Fibroblast of skin of right biceps (primary cell): ENCODE results near the gene THEM4.
A peak's percentile ranks its signal among the peaks of the same experiment; 100 is the strongest.
"Not testable (repeated sequence)": the region's sequence is repeated elsewhere in the genome, so short reads cannot be mapped to it uniquely, and the experiment has no call there.

Experiments
- DNase-seq: peaks from one replicate; pipeline ENCODE4 v3.0.0-alpha.2; 2013

THEM4 gene

DNA sequence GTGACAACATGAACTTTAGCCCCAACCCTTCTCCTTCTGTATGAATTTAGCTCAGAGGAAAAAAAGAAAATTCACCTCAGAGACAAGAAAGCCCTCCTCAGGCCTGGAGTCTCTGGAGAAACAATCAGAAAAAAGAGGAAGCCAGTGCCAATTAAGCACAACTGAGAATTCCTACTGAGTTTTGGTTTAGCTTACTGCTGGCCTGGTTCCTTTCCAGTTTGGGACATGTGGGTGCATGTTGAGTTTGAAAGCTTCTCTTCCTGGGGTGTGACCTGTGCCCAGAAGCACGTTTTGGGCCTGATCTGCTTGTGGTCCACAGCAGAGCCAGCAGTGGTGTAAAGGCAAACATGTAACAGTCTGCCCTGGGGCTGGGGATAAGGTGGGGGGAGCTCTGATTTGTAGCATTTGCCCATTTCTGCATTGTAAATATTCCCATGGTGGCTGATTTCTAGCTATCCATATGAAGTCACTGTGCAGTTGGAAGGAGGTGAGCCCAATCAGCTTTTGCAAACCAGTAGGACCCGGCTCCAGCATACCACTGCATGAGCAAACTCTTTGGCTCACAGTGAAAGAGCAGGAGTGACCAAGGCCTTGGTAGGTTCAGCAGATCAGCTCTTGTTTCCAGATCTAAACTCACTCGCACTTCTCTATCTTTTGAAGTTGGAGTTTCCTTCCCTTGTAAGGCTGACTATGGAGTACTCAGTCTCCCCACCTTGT is 51.1 kb downstream of the THEM4 start:
- DNase-seq = no peak

- DNase-seq = no peak
These were observed 53.4 kb downstream of the THEM4 start for GRCh38 chr1:151855933-151856332.

DNA sequence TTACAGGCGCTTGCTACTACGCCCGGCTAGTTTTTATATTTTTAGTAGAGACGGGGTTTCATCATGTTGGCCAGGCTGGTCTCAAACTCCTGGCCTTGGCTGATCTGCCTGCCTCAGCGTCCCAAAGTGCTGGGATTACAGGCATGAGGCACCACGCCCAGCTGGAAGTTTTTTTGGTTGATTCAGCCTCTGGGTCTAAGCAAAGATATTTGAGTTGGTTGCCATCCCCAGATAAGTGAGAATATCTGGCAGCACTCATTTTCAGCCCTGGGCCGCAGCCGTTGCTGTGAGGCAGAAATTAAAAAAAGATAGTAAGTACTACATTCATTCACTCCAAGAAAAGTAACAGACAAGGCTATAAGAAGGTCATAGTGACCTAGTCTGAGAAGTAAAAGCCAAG is 53.8 kb downstream of the THEM4 start:
- DNase-seq = not testable (repeated sequence)

GRCh38 chr1:151854658-151855057 is 54.7 kb downstream of the THEM4 start:
- DNase-seq = no peak

GRCh38 chr1:151853411-151853943 is 55.8 kb downstream of the THEM4 start, which contains the start of gene THEM5:
Gene THEM5 (minus strand): TSS chr1:151853712. CDS start chr1:151853565, 147 bp downstream.
- no peak for DNase-seq

DNA sequence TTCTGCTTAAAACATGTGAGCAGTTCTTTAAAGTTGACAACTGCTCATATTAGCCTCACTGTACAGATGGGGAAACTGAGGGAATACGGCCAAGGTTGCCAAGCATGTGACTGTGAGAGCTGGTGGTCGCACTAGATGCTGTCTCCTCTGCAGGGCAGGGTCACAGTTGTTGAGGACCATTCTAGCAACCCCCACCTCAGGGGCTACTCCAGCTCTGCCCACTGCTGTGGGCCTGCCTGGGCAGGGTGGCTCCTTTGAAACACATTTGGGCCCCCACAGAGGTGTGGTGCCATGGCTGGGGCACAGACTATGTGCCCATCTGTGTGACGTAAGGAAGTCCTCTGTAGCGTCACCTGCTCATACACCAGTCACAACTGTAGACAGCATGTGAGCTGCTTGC is 56.6 kb downstream of the THEM4 start:
- DNase-seq = no peak

DNA sequence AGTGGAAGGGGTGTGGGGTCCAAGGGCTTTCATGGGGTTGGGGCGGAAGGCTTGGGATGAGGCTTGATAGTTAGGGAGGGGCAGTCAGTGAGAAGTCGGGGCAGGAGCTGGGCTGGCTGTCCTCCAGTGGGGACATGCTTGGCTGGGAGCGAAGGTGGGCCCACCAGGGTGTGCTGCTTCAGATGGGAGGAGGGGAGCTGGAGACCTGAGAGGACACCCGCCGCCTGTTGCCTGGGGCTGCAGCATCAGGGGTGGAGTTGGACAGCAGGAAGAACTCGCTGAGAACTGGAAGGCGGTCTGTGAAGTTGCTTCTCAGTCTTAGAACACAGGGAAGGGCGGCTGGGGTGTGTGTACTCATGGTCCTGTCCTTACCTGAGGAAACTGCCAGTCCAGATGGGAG is 57.4 kb downstream of the THEM4 start:
- no peak for DNase-seq

DNA sequence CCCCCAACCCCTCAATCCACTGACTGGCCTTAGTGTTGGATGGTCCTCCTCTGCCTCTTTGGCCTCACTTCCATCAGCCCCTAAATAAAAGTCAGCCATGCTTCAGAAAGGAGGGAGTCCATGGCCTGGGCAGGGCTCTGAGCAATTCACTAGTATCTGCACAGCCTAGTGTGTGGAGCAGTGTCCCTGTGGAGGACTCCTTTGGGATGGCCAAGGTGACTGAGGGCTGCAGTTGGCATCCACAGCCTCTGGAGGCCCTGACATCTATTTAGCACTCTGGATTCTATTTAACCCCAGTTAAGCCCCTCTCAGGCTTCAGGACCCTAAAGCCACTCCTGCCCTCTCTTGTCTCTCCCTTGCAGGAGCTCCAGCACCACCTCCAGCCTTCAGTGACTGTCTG is 59.4 kb downstream of the THEM4 start:
- DNase-seq = no peak

- no peak for DNase-seq
These were observed 60.2 kb downstream of the THEM4 start for GRCh38 chr1:151849126-151849525.

- DNase-seq = no peak
These were observed 61.3 kb downstream of the THEM4 start for GRCh38 chr1:151847867-151848596.

GRCh38 chr1:151846686-151847237 is 62.5 kb downstream of the THEM4 start:
- no peak for DNase-seq

GRCh38 chr1:151846062-151846568 is 63.2 kb downstream of the THEM4 start:
- DNase-seq = peak; percentile 61

DNA sequence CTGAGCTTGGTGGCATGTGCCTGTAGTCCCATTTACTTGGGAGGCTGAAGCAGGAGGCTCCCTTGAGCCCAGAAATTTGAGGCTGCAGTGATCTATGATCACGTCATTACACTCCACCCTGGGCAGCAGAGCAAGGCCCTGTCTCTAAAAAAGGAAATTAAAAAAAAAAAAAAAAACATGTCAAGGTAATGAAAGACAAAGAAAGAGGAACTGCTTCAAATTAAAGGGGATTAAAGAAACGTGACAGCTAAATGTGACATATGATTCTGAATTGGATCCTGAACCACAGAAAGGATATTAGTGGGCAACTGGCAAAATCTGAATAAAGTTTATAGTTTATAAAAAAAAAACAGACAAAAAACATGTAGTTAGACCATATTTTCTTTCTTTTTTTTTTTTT is 65.9 kb downstream of the THEM4 start:
- DNase-seq = no peak

GRCh38 chr1:151841141-151841540 is 68.2 kb downstream of the THEM4 start:
- peak; percentile 49 for DNase-seq

DNA sequence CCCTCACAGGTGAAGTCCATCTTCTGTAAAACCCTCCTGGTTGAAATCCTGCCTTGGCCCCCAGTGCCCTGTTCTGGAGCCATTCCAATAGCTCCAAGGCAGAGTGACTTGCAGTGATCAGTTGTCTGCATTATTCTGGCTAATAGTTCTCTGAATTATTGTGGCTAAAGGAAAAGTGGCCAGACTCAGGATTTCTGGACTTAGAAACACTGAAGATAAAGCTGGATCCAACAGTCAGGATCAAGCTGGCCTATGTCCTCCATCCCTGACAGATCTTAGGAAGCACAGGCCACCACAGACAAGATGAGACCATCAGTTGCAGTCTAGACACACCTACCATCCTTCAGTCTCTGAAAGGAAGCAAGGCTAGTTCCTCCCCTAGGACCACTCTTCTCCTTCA is 68.9 kb downstream of the THEM4 start:
- no peak for DNase-seq

DNA sequence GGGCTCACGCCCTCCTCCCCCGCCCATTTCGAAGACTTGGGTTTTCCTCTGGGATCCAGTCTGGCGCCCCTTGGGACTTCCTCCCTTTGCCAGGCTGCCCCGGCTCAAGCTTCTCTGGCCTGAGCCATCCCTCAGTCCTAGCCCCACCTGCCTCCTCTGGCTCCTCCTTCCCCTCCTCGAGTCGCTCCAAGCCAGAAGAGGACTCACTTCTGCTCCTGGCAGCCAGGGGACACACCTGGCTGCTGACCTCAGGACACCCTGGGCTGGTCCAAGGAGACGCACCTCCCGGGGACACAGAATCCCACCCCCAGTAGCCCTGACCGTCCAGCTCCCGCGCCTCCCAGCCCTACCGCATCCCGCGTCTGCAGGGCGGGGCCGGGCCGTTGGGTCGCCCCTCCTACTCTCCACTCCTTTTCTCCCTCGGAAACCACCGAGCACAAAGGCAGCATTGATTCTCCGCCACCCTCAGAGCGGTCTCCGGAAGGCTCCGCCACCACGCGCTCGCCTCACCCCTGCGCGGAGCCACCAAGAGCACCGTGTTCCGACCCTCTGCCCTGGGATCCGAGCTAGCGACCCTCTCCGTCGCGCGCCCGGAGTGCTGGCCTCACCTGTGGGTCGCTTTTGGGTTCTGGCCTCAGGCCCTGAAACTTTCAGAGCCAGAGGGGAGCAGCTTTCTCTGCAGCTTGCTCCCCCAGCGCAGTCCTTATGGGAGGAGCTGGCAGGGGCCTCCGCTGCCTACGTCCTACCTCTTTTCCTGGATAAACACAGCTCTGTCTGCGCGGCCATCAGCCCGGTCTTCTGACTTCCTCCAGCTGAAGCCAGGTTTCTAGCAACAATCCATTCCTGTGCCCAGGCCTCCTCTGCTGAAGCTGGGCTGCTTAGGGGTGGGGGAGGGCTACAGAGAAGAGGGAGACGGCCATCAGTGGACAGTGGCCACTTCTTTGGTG is 69.6 kb downstream of the THEM4 start, which contains the start of gene C2CD4D:
C2CD4D (minus strand) TSS at position 364 of the 947 bp plus-strand sequence. CDS start 831 bp downstream, outside the sequence.
- DNase-seq = no peak

DNA sequence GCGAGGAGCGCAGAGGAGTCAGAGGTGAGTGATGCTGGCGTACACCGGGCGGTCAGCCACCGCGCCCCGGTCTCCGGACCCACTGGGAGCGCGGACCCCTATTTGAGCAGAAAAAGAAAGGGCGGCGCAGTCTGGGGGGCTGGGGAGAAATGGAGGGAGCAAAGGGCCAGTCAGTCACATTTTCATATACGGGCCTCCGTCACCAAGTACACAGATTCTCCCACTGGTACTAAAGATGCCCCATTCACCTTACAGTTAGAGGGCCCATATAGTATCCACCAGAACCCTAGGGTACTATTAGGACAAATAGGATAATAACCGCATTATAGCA is 70.3 kb downstream of the THEM4 start:
- no peak for DNase-seq

GRCh38 chr1:151838222-151839081 is 70.9 kb downstream of the THEM4 start:
- DNase-seq = no peak

- DNase-seq = no peak
These were observed 71.5 kb downstream of the THEM4 start for GRCh38 chr1:151837884-151838221.

DNA sequence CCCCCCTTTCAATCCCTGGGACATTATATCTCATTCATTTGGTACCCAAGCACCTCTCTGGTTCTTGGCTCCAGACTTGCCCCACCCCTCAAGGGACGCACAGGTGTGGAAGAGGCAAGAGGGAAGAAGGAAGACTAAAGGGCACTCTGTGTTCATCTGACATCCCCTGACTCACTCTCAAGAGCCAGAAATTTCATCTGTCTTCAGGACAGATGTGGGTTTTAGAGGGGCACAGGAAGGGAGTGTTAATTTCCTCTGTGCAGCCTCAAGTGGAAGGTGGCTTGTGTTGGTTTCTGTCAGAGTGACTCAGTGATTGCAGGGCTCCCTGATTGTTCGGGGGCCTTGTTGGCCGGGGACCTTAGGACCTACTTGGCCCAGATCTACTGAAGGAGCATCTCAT is 72.1 kb downstream of the THEM4 start:
- no peak for DNase-seq

GRCh38 chr1:151835596-151835995 is 73.7 kb downstream of the THEM4 start:
- no peak for DNase-seq

DNA sequence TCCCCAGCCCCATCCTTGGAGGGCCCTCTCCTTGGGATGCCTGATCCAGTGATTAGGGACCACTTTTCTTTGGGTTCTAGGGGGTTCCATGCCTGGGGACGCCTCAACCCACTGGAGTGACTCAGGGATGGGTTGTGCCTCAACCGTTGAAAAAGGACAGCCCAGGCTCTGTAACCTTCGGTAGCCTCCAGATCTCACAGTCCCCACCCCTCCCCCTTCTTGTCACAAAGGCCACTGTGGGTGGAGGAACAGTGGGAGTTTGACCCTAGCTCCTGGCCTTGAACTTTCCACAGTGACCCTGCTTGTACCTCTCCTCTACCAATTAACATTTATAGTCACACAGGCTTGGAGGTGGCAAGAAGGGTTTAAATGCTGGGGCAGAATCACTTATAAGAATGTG is 75.1 kb downstream of the THEM4 start:
- DNase-seq = no peak
